NCI-H345 (cell line): ENCODE measurements around the gene TCF12.
A peak's percentile ranks its signal among the peaks of the same experiment; 100 is the strongest.

ENCODE experiments used
- DNase-seq: peaks from one replicate; lab custom pipeline; 2025; lab: John Stamatoyannopoulos, UW

Gene TCF12

GRCh38 chr15:57297630-57298029, 379.2 kb downstream of the TCF12 start:
- no peak for DNase-seq

GRCh38 chr15:57298204-57298603, 379.8 kb downstream of the TCF12 start:
- DNase-seq: no peak

- no peak for DNase-seq
Measured at GRCh38 chr15:57298843-57299550, 380.6 kb downstream of the TCF12 start.

GRCh38 chr15:57301307-57301706, 382.9 kb downstream of the TCF12 start:
- no peak for DNase-seq

GRCh38 chr15:57302640-57303257, 384.3 kb downstream of the TCF12 start:
- peak; percentile 34 for DNase-seq

GRCh38 chr15:57305009-57305408, 386.6 kb downstream of the TCF12 start:
- DNase-seq: no peak

GRCh38 chr15:57306161-57306943, 387.9 kb downstream of the TCF12 start:
- DNase-seq: peak; percentile 80

GRCh38 chr15:57306944-57307411, 388.5 kb downstream of the TCF12 start:
- DNase-seq: peak; percentile 24

GRCh38 chr15:57307527-57308169, 389.2 kb downstream of the TCF12 start:
- DNase-seq: peak; percentile 34

GRCh38 chr15:57308170-57308545, 389.7 kb downstream of the TCF12 start:
- DNase-seq: no peak

- DNase-seq: no peak
Measured at GRCh38 chr15:57309856-57310760, 391.7 kb downstream of the TCF12 start.

- no peak for DNase-seq
Measured at GRCh38 chr15:57310876-57311275, 392.4 kb downstream of the TCF12 start.

GRCh38 chr15:57312006-57312317, 393.5 kb downstream of the TCF12 start:
- no peak for DNase-seq

- peak; percentile 34 for DNase-seq
Measured at GRCh38 chr15:57312318-57313133, 394.1 kb downstream of the TCF12 start.

- no peak for DNase-seq
Measured at GRCh38 chr15:57313134-57313483, 394.7 kb downstream of the TCF12 start.

GRCh38 chr15:57314221-57314620, 395.8 kb downstream of the TCF12 start:
- DNase-seq: no peak

- no peak for DNase-seq
Measured at GRCh38 chr15:57316451-57316850, 398.0 kb downstream of the TCF12 start.

- DNase-seq: peak; percentile 84
Measured at GRCh38 chr15:57319226-57319918, 400.9 kb downstream of the TCF12 start.

GRCh38 chr15:57319919-57320560, 401.6 kb downstream of the TCF12 start:
- peak; percentile 55 for DNase-seq
